H1 (cell line): ENCODE results near the gene HTR3B. TPM values are rescaled to one million over a fixed set of nuclear protein-coding genes. Genes with fewer than 3 reads are reported as not detected.

Experiments used
- CTCF ChIA-PET: fragments of 300-600 bp; sonication (Branson Sonifier 250); formaldehyde crosslinking; loops from one replicate; lab custom pipeline; 2021; ENCODE audit not compliant: partially characterized antibody; lab: Charles Lee
- POLR2A ChIA-PET: fragments of 300-600 bp; sonication (Branson Sonifier 250); formaldehyde crosslinking; loops from one replicate; lab custom pipeline; 2021; ENCODE audit warnings: inconsistent platforms; ENCODE audit not compliant: partially characterized antibody; lab: Charles Lee
- DNase-seq, 2 experiments: peaks; one replicate each; pipeline versions ENCODE4 v3.0.0 to v3.0.0-alpha.2; 2010 to 2022; ENCODE audit warnings: low spot score in 2 of 2, low read depth in 1 of 2, mixed read lengths in 1 of 2
- FAIRE-seq: peaks from 2 replicates; lab custom pipeline; 2011; peaks lifted over from hg19 to GRCh38; lab: Jason Lieb, UNC
- H2AFZ ChIP-seq: 2 replicates; pipeline ENCODE4 v1.8.1; 2012; ENCODE audit warnings: low read length, inconsistent platforms
- H2AK5ac ChIP-seq: 2 replicates; pipeline ENCODE4 v1.6.1; 2013; ENCODE audit warnings: low read depth, low read length
- H2BK120ac ChIP-seq: replicated peaks from 2 replicates; pipeline ENCODE3; 2013; ENCODE audit warnings: low read depth, low read length, inconsistent platforms
- H2BK12ac ChIP-seq: 2 replicates; pipeline ENCODE4 v1.6.1; 2013; ENCODE audit warnings: low read depth, low read length
- H2BK15ac ChIP-seq: 2 replicates; pipeline ENCODE4 v1.6.1; 2013; ENCODE audit warnings: low read length
- H2BK20ac ChIP-seq: 2 replicates; pipeline ENCODE4 v1.6.1; 2013; ENCODE audit warnings: low read length
- H2BK5ac ChIP-seq: 2 replicates; pipeline ENCODE4 v1.6.1; 2013; ENCODE audit warnings: low read depth, low read length
- H3K14ac ChIP-seq: 2 replicates; pipeline ENCODE4 v1.6.1; 2013; ENCODE audit warnings: inconsistent platforms; ENCODE audit not compliant: insufficient read length
- H3K18ac ChIP-seq: 2 replicates; pipeline ENCODE4 v1.6.1; 2013; ENCODE audit warnings: low read length; ENCODE audit errors: extremely low read depth
- H3K23ac ChIP-seq: 2 replicates; pipeline ENCODE4 v1.6.1; 2013; ENCODE audit warnings: inconsistent platforms; ENCODE audit not compliant: insufficient read length
- H3K23me2 ChIP-seq: 2 replicates; pipeline ENCODE4 v1.6.1; 2013; ENCODE audit warnings: low read depth, low read length
- H3K27ac ChIP-seq: 2 replicates; pipeline ENCODE4 v1.6.1; 2011; ENCODE audit warnings: low read depth, low read length, inconsistent platforms
- H3K27me3 ChIP-seq, 4 experiments: replicated peaks in 1 of 4; 1 replicate in 1 of 4; 2 replicates in 3 of 4; pipeline versions ENCODE4 v1.6.1 to v1.8.1; 2011 to 2013; ENCODE audit warnings: low read length in 3 of 4, mild to moderate bottlenecking in 3 of 4, inconsistent platforms in 2 of 4, mixed read lengths in 2 of 4, moderate library complexity in 1 of 4; ENCODE audit not compliant: control insufficient read depth in 3 of 4, insufficient read depth in 3 of 4; ENCODE audit errors: extremely low read depth in 1 of 4
- H3K36me3 ChIP-seq, 4 experiments: 2 replicates each; pipeline versions ENCODE4 v1.6.1 to v1.8.1; 2011 to 2013; ENCODE audit warnings: mild to moderate bottlenecking in 4 of 4, low read length in 3 of 4, moderate library complexity in 2 of 4, control low read depth in 1 of 4, inconsistent platforms in 1 of 4; ENCODE audit not compliant: insufficient read depth in 4 of 4, control insufficient read depth in 2 of 4
- H3K4ac ChIP-seq: replicated peaks from 2 replicates; pipeline ENCODE3; 2013; ENCODE audit warnings: low read length, low read depth, mixed read lengths, inconsistent platforms; ENCODE audit not compliant: insufficient read length
- H3K4me1 ChIP-seq, 4 experiments: replicated peaks in 1 of 4; 1 replicate in 1 of 4; 2 replicates in 3 of 4; pipeline versions ENCODE4 v1.6.1 to v1.8.1; 2011 to 2013; ENCODE audit warnings: low read length in 3 of 4, inconsistent platforms in 2 of 4, mixed read lengths in 1 of 4; ENCODE audit not compliant: insufficient read depth in 4 of 4, control insufficient read depth in 3 of 4
- H3K4me2 ChIP-seq, 2 experiments: 2 replicates each; pipeline versions ENCODE4 v1.6.1 to v1.8.1; 2011 to 2013; ENCODE audit warnings: low read depth in 2 of 2, low read length in 2 of 2, control low read depth in 1 of 2, inconsistent platforms in 1 of 2, mild to moderate bottlenecking in 1 of 2; ENCODE audit not compliant: insufficient read depth in 1 of 2
- H3K4me3 ChIP-seq, 4 experiments: fragments of 200-600, 300-600 bp in 1 of 4; sonication (generic), shearing (Covaris generic), sonication (Bioruptor Twin) in 1 of 4; 2 replicates each; pipeline versions ENCODE4 v1.5.1 to v1.8.1; 2011 to 2016; ENCODE audit warnings: low read length in 4 of 4, low read depth in 3 of 4, control low read depth in 2 of 4, inconsistent platforms in 2 of 4, mild to moderate bottlenecking in 2 of 4, mixed read lengths in 1 of 4, moderate library complexity in 1 of 4; ENCODE audit not compliant: insufficient read depth in 2 of 4; ENCODE audit errors: extremely low read depth in 1 of 4
- H3K56ac ChIP-seq: replicated peaks from 2 replicates; pipeline ENCODE3; 2013; ENCODE audit warnings: low read depth, mild to moderate bottlenecking, mixed read lengths, low read length, inconsistent platforms; ENCODE audit not compliant: insufficient read length
- H3K79me1 ChIP-seq: 2 replicates; pipeline ENCODE4 v1.6.1; 2013; ENCODE audit warnings: low read depth, low read length, control low read depth
- H3K79me2 ChIP-seq, 2 experiments: 2 replicates each; pipeline versions ENCODE4 v1.6.1 to v1.8.1; 2012 to 2013; ENCODE audit warnings: low read length in 2 of 2, mild to moderate bottlenecking in 2 of 2, inconsistent platforms in 1 of 2; ENCODE audit not compliant: insufficient read depth in 2 of 2, control insufficient read depth in 1 of 2
- H3K9ac ChIP-seq, 4 experiments: replicated peaks in 1 of 4; 1 replicate in 1 of 4; 2 replicates in 3 of 4; pipeline versions ENCODE4 v1.6.1 to v1.8.1; 2011 to 2013; ENCODE audit warnings: low read depth in 3 of 4, low read length in 3 of 4, control low read depth in 2 of 4, mild to moderate bottlenecking in 2 of 4, moderate library complexity in 2 of 4, inconsistent platforms in 1 of 4; ENCODE audit errors: extremely low read depth in 1 of 4
- H3K9me3 ChIP-seq, 2 experiments: 2 replicates each; pipeline versions ENCODE4 v1.6.1 to v1.8.1; 2012 to 2013; ENCODE audit warnings: mild to moderate bottlenecking in 2 of 2, moderate library complexity in 2 of 2, control low read depth in 1 of 2, inconsistent platforms in 1 of 2, low read depth in 1 of 2, low read length in 1 of 2, mixed read lengths in 1 of 2; ENCODE audit not compliant: insufficient read depth in 2 of 2
- H4K20me1 ChIP-seq, 2 experiments: replicated peaks in 1 of 2; 2 replicates each; pipeline versions ENCODE3 to v1.8.1; 2011 to 2013; ENCODE audit warnings: inconsistent platforms in 2 of 2, low read length in 2 of 2, mild to moderate bottlenecking in 1 of 2; ENCODE audit not compliant: insufficient read depth in 2 of 2, control insufficient read depth in 1 of 2
- H4K5ac ChIP-seq: 2 replicates; pipeline ENCODE4 v1.6.1; 2013; ENCODE audit warnings: low read length, low read depth, mixed read lengths, inconsistent platforms; ENCODE audit not compliant: insufficient read length
- H4K8ac ChIP-seq: 2 replicates; pipeline ENCODE4 v1.8.0; 2013; ENCODE audit warnings: mild to moderate bottlenecking, moderate library complexity, low read length, inconsistent platforms; ENCODE audit not compliant: insufficient read depth; ENCODE audit errors: extremely low read depth
- H4K91ac ChIP-seq: replicated peaks from 2 replicates; pipeline ENCODE3; 2013; ENCODE audit warnings: low read length, mixed read lengths, inconsistent platforms; ENCODE audit not compliant: insufficient read length
- BCL11A ChIP-seq, 2 experiments: IDR thresholded peaks; one replicate each; pipeline ENCODE4 v1.6.1; 2011; ENCODE audit warnings: low read depth in 2 of 2, low read length in 2 of 2, mild to moderate bottlenecking in 2 of 2
- CREB1 ChIP-seq: IDR thresholded peaks from 2 replicates; pipeline ENCODE4 v1.6.1; 2012; ENCODE audit warnings: inconsistent platforms
- FOSL1 ChIP-seq: IDR thresholded peaks from 2 replicates; pipeline ENCODE4 v1.6.1; 2011; ENCODE audit warnings: mild to moderate bottlenecking, low read depth, low read length, moderate library complexity; ENCODE audit not compliant: insufficient read depth
- KDM1A ChIP-seq: fragments of 200-600, 300-600 bp; sonication (generic); IDR thresholded peaks from 2 replicates; pipeline ENCODE4 v1.7.1; 2016; ENCODE audit warnings: mild to moderate bottlenecking, low read length, borderline replicate concordance
- RXRA ChIP-seq: IDR thresholded peaks from 2 replicates; pipeline ENCODE4 v1.6.1; 2011; ENCODE audit warnings: low read depth, mild to moderate bottlenecking, low read length, moderate library complexity; ENCODE audit not compliant: insufficient read depth
- SIN3A ChIP-seq, 2 experiments: IDR thresholded peaks in 1 of 2; conservative IDR thresholded peaks in 1 of 2; 2 replicates each; pipeline ENCODE4 v1.6.1; 2011 to 2012; ENCODE audit warnings: low read length in 2 of 2, improper control_type of control experiment in 1 of 2, low read depth in 1 of 2, mild to moderate bottlenecking in 1 of 2
- SIX5 ChIP-seq: IDR thresholded peaks from 2 replicates; pipeline ENCODE4 v1.6.1; 2011; ENCODE audit warnings: mild to moderate bottlenecking, low read depth, low read length
- SP1 ChIP-seq: IDR thresholded peaks from 2 replicates; pipeline ENCODE4 v1.6.1; 2011; ENCODE audit warnings: low read depth, low read length
- SP2 ChIP-seq: IDR thresholded peaks from 2 replicates; pipeline ENCODE4 v1.6.1; 2012; ENCODE audit warnings: mild to moderate bottlenecking, low read length, inconsistent platforms
- SP4 ChIP-seq: IDR thresholded peaks from 2 replicates; pipeline ENCODE4 v1.6.1; 2012; ENCODE audit warnings: low read length, inconsistent platforms
- TAF7 ChIP-seq: optimal IDR thresholded peaks from 2 replicates; pipeline ENCODE3; 2011; ENCODE audit warnings: low read depth, mild to moderate bottlenecking, inconsistent platforms, low read length, moderate library complexity, borderline replicate concordance
- TCF12 ChIP-seq: IDR thresholded peaks from 2 replicates; pipeline ENCODE4 v1.6.1; 2011; ENCODE audit warnings: low read depth, mild to moderate bottlenecking, low read length
- USF2 ChIP-seq: IDR thresholded peaks from 2 replicates; pipeline ENCODE4 v1.6.1; 2011; ENCODE audit warnings: low read length, improper control_type of control experiment
- WGBS, 2 experiments: shearing (Covaris generic) in 1 of 2; methylation state at CpG; one replicate each; pipeline versions ENCODE4 v1.1.6 to v1.1.7; 2013 to 2015; ENCODE audit warnings: low lambda C conversion rate in 2 of 2, mixed read lengths in 2 of 2, inconsistent platforms in 1 of 2, low coverage in 1 of 2, missing lambda C conversion rate in 1 of 2; ENCODE audit not compliant: insufficient replicate concordance in 2 of 2, insufficient coverage in 1 of 2, insufficient read length in 1 of 2; ENCODE audit errors: extremely low coverage in 1 of 2, missing lambda C conversion rate in 1 of 2; 5-methylcytosine and 5-hydroxymethylcytosine counted together
- polyA plus RNA-seq, 7 experiments: library from polyadenylated mRNA; depleted of rRNA in 3 of 7; stranded (reverse) in 5 of 7; unstranded in 2 of 7; fragments of >200 nt in 5 of 7; fragments of 200-250 nt in 2 of 7; gene quantifications; 1 replicate in 5 of 7; 2 replicates in 1 of 7; 4 replicates in 1 of 7; pipeline versions ENCODE4 v1.2.1 to v1.2.3, GENCODE V29; 2011 to 2013; ENCODE audit warnings: missing spikeins in 2 of 7, mixed read lengths in 2 of 7
- total RNA-seq: library from RNA; stranded (reverse); fragmentation: NEBNext Ultra II Directional; extraction: Animal tissue kit (Norgen Biotek cat#: 25700); gene quantifications from 2 replicates; pipeline ENCODE4 v1.2.1, GENCODE V29; 2021

The HTR3B gene
- total and polyA plus RNA-seq, 2 of the 8 experiments (the other 6 are each of a cell fraction or from before 2014, with no cell fraction given), result not detected

GRCh38 chr11:113952070-113952469, 47.5 kb downstream of the HTR3B start:
- Histone ChIP-seq H2AFZ (peak overlapping the region; percentile 79; the same call in 1 of the 2 replicates), H3K4me1 (peaks cover under 1 to 11% (median 4%) of the 10 kb centered on the region in 4 experiments), H3K4me2 (no peak overlapping the region), H2BK15ac (peak overlapping the region; percentile 20; the same call in 1 of the 2 replicates), H3K9ac (no peak overlapping the region), H2BK5ac (no peak overlapping the region), H3K56ac (no peak overlapping the region), H3K4me3 (no peak overlapping the region), H2AK5ac (no peak overlapping the region), H4K8ac (no peak overlapping the region), H3K36me3 (no peaks in the 10 kb centered on the region), H3K4ac (no peak overlapping the region), H3K9me3 (no peaks in the 10 kb centered on the region), H4K5ac (no peak overlapping the region), H4K91ac (peak overlapping the region; percentile 49), H3K23ac (no peak overlapping the region), H3K79me1 (no peaks in the 10 kb centered on the region), H2BK12ac (peak overlapping the region; percentile 30; the same call in 1 of the 2 replicates), H3K27ac (no peak overlapping the region), H3K23me2 (no peaks in the 10 kb centered on the region), H2BK120ac (no peak overlapping the region), H3K18ac (peak overlapping the region; percentile 63), H4K20me1 (no peaks in the 10 kb centered on the region), H3K27me3 (peaks cover 0 to 2% (median 0%) of the 10 kb centered on the region in 4 experiments; a peak in 2 of 7 replicates), H3K79me2 (no peaks in the 10 kb centered on the region), H3K14ac (no peak overlapping the region), H2BK20ac (peak overlapping the region; percentile 67)
- DNase-seq, result no peak
- CTCF ChIA-PET, result interaction anchor here (0.7 to 2.9 kb wide), 6 partner anchors 10 to 56 kb away, joined by 3 to 22 read pairs (median 3); partner anchors contain the start of gene HTR3A
- POLR2A ChIA-PET, result interaction anchor here (0.6 to 1.0 kb wide), 2 partner anchors 37 to 39 kb away, joined by 3 read pairs; no protein-coding TSS in a partner anchor
- TF ChIP-seq TAF7 (no peak), SIN3A (conservative IDR thresholded peaks at IDR 0.05 in 1 of 2, IDR thresholded peaks at IDR 0.05 in 1 of 2; ENCODE audit: low read depth in 1 of 2, low read length in 2 of 2) (no peak), TCF12 (no peak), KDM1A (no peak), BCL11A (IDR thresholded peaks at IDR 0.05; ENCODE audit: low read depth in 2 of 2, low read length in 2 of 2) (no peak), FOSL1 (no peak), SP1 (no peak), CREB1 (no peak), SP4 (no peak), USF2 (no peak), SIX5 (no peak), RXRA (no peak), SP2 (no peak)
- 82% methylated on average over 10 of the region's 10 CpGs; no CpG with 5 or more reads in 1 of the 2 experiments for WGBS, 2 experiments
- no peak for FAIRE-seq
